HepG2 (cell line): ENCODE data around the gene DNAJC1. TPM values are rescaled to one million over a fixed set of nuclear protein-coding genes. Genes with fewer than 3 reads are reported as not detected.

Experiments used
- ATAC-seq: fragments of 200-7000 bp; cut with Tn5 transposase; 3 replicates; pipeline ENCODE4 v1.9.1; 2020; ENCODE audit warnings: mild to moderate bottlenecking, moderate library complexity
- BruUV-seq: library from RNA; stranded (reverse); fragments of 400-500 nt; replicated peaks from 2 replicates; lab custom pipeline; 2021; lab: Mats Ljungman, UMichigan
- CTCF ChIA-PET: fragments of 300-600 bp; formaldehyde crosslinking; extraction: SDS; loops from one replicate; lab custom pipeline; 2021; ENCODE audit warnings: low total read pairs, inconsistent platforms, low intra/inter-chr PET ratio; lab: Yijun Ruan, JAX
- POLR2A ChIA-PET: fragments of 350-600 bp; sonication (Branson Sonifier 250); formaldehyde crosslinking; loops from one replicate; lab custom pipeline; 2020; ENCODE audit warnings: antibody characterized with exemption, inconsistent platforms; lab: Yijun Ruan, JAX
- DNase-seq: peaks from one replicate; pipeline ENCODE4 v3.0.0-alpha.2; 2015; ENCODE audit warnings: low spot score
- FAIRE-seq: peaks from 3 replicates; lab custom pipeline; 2011; peaks lifted over from hg19 to GRCh38; lab: Jason Lieb, UNC
- H2AFZ ChIP-seq: one replicate; pipeline ENCODE4 v1.6.1; 2011; ENCODE audit warnings: low read length, inconsistent platforms
- H3K27ac ChIP-seq: fragments of 300-600 bp; 3 replicates; pipeline ENCODE4 v1.8.0; 2011; ENCODE audit warnings: mixed run types, mild to moderate bottlenecking, mixed read lengths, low read length, inconsistent platforms; ENCODE audit not compliant: insufficient read depth; ENCODE audit errors: extremely low read length
- H3K27me3 ChIP-seq, 2 experiments: fragments of 200-600 bp in 1 of 2; 2 replicates in 1 of 2; 3 replicates in 1 of 2; pipeline versions ENCODE4 v1.6.0 to v1.8.0; 2011; ENCODE audit warnings: low read length in 2 of 2, mild to moderate bottlenecking in 2 of 2, moderate library complexity in 2 of 2, inconsistent platforms in 1 of 2; ENCODE audit not compliant: insufficient read depth in 2 of 2, control insufficient read depth in 1 of 2
- H3K36me3 ChIP-seq, 2 experiments: fragments of 200-600 bp in 1 of 2; replicated peaks in 1 of 2; 2 replicates in 1 of 2; 3 replicates in 1 of 2; pipeline versions ENCODE4 v1.5.1 to v1.8.0; 2011; ENCODE audit warnings: low read length in 2 of 2, inconsistent platforms in 1 of 2; ENCODE audit not compliant: insufficient read depth in 2 of 2, control insufficient read depth in 1 of 2
- H3K4me1 ChIP-seq: 2 replicates; pipeline ENCODE4 v1.5.1; 2012; ENCODE audit warnings: low read length, inconsistent platforms; ENCODE audit not compliant: insufficient read depth
- H3K4me2 ChIP-seq: 2 replicates; pipeline ENCODE4 v1.6.0; 2011; ENCODE audit warnings: low read depth, low read length, inconsistent platforms
- H3K4me3 ChIP-seq, 3 experiments: fragments of 200-600 bp in 1 of 3; sonication (generic), shearing (Covaris generic) in 1 of 3; replicated peaks in 1 of 3; 2 replicates each; pipeline ENCODE4 v1.5.1; 2011 to 2016; ENCODE audit warnings: low read length in 3 of 3, inconsistent platforms in 2 of 3, low read depth in 2 of 3, mild to moderate bottlenecking in 2 of 3, control low read depth in 1 of 3, mixed read lengths in 1 of 3; ENCODE audit not compliant: insufficient read depth in 1 of 3
- H3K79me2 ChIP-seq: one replicate; pipeline ENCODE4 v1.6.1; 2011; ENCODE audit warnings: low read length, inconsistent platforms; ENCODE audit not compliant: insufficient read depth
- H3K9ac ChIP-seq: 2 replicates; pipeline ENCODE4 v1.6.0; 2011; ENCODE audit warnings: mild to moderate bottlenecking, low read depth, low read length, inconsistent platforms; ENCODE audit not compliant: insufficient read depth
- H3K9me3 ChIP-seq: 2 replicates; pipeline ENCODE4 v1.5.1; 2012; ENCODE audit warnings: mild to moderate bottlenecking, low read length
- H4K20me1 ChIP-seq: 2 replicates; pipeline ENCODE4 v1.6.0; 2011; ENCODE audit warnings: inconsistent platforms, mild to moderate bottlenecking, low read length, moderate library complexity; ENCODE audit not compliant: insufficient read depth
- NR2F6 ChIP-seq, 2 experiments: IDR thresholded peaks; 2 replicates each; pipeline ENCODE4 v1.6.1; 2016; ENCODE audit warnings: antibody characterized with exemption in 1 of 2, mild to moderate bottlenecking in 1 of 2
- RCOR2 ChIP-seq: IDR thresholded peaks from 2 replicates; pipeline ENCODE4 v1.6.1; 2016; ENCODE audit warnings: missing biosample characterization, missing genetic modification reagents
- U2AF1 ChIP-seq: fragments of 200-400 bp; formaldehyde crosslinking; optimal IDR thresholded peaks from 2 replicates; pipeline ENCODE3; 2017; ENCODE audit warnings: mild to moderate bottlenecking, low read depth, low read length
- ZFP37 ChIP-seq: sonication (generic); formaldehyde crosslinking; IDR thresholded peaks from 2 replicates; pipeline ENCODE4 v1.4.0; 2020; ENCODE audit warnings: missing genetic modification reagents, borderline replicate concordance
- ZMYM2 ChIP-seq: sonication (generic); formaldehyde crosslinking; IDR thresholded peaks from 2 replicates; pipeline ENCODE4 v1.8.0; 2022; ENCODE audit warnings: mild to moderate bottlenecking, missing genetic modification reagents
- ZMYM4 ChIP-seq: sonication (generic); formaldehyde crosslinking; IDR thresholded peaks from 2 replicates; pipeline ENCODE4 v1.8.1; 2023; ENCODE audit warnings: mild to moderate bottlenecking, missing genetic modification reagents
- WGBS: methylation state at CpG from one replicate; pipeline ENCODE4 v1.1.6; 2017; ENCODE audit warnings: low lambda C conversion rate; 5-methylcytosine and 5-hydroxymethylcytosine counted together
- in situ Hi-C: cut with HindIII; loops from 2 replicates; pipeline ENCODE4 v1.10.0; 2017; ENCODE audit warnings: low pct_unique_long_range_greater_than_20kb; ENCODE audit not compliant: extremely low pct_ligation_motif_present
- intact Hi-C: fragments of 100-400 bp; cut with micrococcal nuclease; formaldehyde crosslinking; loops from one replicate; pipeline ENCODE4 v1.10.0; 2022; ENCODE audit not compliant: unreplicated experiment
- polyA plus RNA-seq, 8 experiments: library from polyadenylated mRNA; depleted of rRNA in 3 of 8; stranded (reverse) in 7 of 8; unstranded in 1 of 8; fragments of >200 nt; fragmentation: Illumina TruSeq in 4 of 8; extraction: Trizol in 4 of 8; gene quantifications; 2 replicates each; pipeline versions ENCODE4 v1.2.1 to v1.2.3, GENCODE V29; 2011 to 2016; ENCODE audit warnings: low read depth in 4 of 8, missing spikeins in 1 of 8, mixed read lengths in 1 of 8; ENCODE audit not compliant: insufficient read depth in 1 of 8
- total RNA-seq, 5 experiments: library from RNA; depleted of rRNA; stranded (reverse); fragments of >200 nt; fragmentation: Illumina TruSeq; extraction: Trizol; gene quantifications; 2 replicates each; pipeline ENCODE4 v1.2.3, GENCODE V29; 2016; ENCODE audit warnings: low read depth in 1 of 5
- TF ChIP-seq, protein P1 (sequence below): sonication (generic); formaldehyde crosslinking; conservative IDR thresholded peaks from 2 replicates; pipeline ENCODE4 v1.8.1; 2023; ENCODE audit warnings: missing genetic modification reagents
- TF ChIP-seq, protein P2 (sequence below): sonication (generic); formaldehyde crosslinking; IDR thresholded peaks from 2 replicates; pipeline ENCODE4 v1.4.0; 2020; ENCODE audit warnings: missing genetic modification reagents

Gene DNAJC1
- total and polyA plus RNA-seq, 2 of the 13 experiments (the other 11 are each of a cell fraction or from before 2014, with no cell fraction given), result 9.9 to 16.6 TPM

DNA sequence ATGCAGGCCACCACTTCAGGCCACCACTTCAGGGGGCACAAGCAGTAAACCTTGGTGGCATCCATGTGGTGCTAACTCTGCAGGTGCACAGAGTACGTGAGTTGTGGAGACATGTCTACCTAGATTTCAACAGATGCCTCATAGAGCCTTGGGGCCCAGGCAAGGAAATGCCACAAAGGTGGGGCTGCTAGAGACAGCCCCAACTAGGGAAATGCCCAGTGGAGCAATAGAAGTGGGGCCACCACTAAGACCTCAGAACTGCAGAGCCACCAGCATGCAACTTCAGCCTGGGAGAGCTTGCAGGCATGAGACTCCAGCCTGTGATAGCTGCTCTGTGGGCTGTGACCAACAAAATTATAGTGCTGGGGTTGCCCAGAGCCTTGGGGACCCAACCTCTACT, 107.6 kb downstream of the DNAJC1 start:
- DNase-seq, result no peak
- no peaks in the 10 kb centered on the region for H4K20me1 ChIP-seq
- TF ChIP-seq ZFP37, result no peak
- TF ChIP-seq, protein P1, sequence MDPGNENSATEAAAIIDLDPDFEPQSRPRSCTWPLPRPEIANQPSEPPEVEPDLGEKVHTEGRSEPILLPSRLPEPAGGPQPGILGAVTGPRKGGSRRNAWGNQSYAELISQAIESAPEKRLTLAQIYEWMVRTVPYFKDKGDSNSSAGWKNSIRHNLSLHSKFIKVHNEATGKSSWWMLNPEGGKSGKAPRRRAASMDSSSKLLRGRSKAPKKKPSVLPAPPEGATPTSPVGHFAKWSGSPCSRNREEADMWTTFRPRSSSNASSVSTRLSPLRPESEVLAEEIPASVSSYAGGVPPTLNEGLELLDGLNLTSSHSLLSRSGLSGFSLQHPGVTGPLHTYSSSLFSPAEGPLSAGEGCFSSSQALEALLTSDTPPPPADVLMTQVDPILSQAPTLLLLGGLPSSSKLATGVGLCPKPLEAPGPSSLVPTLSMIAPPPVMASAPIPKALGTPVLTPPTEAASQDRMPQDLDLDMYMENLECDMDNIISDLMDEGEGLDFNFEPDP, result no peak
- TF ChIP-seq NR2F6 (IDR thresholded peaks at IDR 0.05), result no peak
- TF ChIP-seq NR2F6 (CRISPR knock-in tag; IDR thresholded peaks at IDR 0.05), result no peak
- no peak for TF ChIP-seq ZMYM2 (CRISPR knock-in tag)
- no peak for TF ChIP-seq ZMYM4 (CRISPR knock-in tag)
- TF ChIP-seq, protein P2, sequence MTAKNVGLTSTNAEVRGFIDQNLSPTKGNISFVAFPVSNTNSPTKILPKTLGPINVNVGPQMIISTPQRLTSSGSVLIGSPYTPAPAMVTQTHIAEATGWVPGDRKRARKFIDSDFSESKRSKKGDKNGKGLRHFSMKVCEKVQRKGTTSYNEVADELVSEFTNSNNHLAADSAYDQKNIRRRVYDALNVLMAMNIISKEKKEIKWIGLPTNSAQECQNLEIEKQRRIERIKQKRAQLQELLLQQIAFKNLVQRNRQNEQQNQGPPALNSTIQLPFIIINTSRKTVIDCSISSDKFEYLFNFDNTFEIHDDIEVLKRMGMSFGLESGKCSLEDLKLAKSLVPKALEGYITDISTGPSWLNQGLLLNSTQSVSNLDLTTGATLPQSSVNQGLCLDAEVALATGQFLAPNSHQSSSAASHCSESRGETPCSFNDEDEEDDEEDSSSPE (CRISPR knock-in tag), result no peak
- TF ChIP-seq RCOR2, result no peak
- no peak for TF ChIP-seq U2AF1
- H3K4me2 ChIP-seq, result no peak overlapping the region
- no peak overlapping the region for H3K9ac ChIP-seq
- WGBS, result 100% methylated on average over 1 of the region's 1 CpG
- no peaks in the 10 kb centered on the region for H3K4me1 ChIP-seq
- no peaks in the 10 kb centered on the region for H3K9me3 ChIP-seq
- in situ Hi-C loops, result no loop called here
- no peak overlapping the region for H2AFZ ChIP-seq
- ATAC-seq, result no peak
- BruUV-seq, result no TSS peak
- no peaks in the 10 kb centered on the region for H3K79me2 ChIP-seq
- H3K27ac ChIP-seq, result no peak overlapping the region
- intact Hi-C loops, result no loop called here
- no peak for FAIRE-seq
- ChIA-PET POLR2A (no interaction called here), CTCF (no interaction called here)
- no peaks in the 10 kb centered on the region for H3K36me3 ChIP-seq
- no peaks in the 10 kb centered on the region for H3K27me3 ChIP-seq
- H3K4me3 ChIP-seq, result no peak overlapping the region
